A549 (cell line): ENCODE results near the gene COL2A1. TPM values are rescaled to one million over a fixed set of nuclear protein-coding genes. Genes with fewer than 3 reads are reported as not detected.
A peak's percentile ranks its signal among the peaks of the same experiment; 100 is the strongest.

Source experiments
- BHLHE40 ChIP-seq: IDR thresholded peaks from 2 replicates; pipeline ENCODE4 v1.6.1; 2012; ENCODE audit warnings: low read depth, low read length, inconsistent platforms
- CBX2 ChIP-seq: fragments of 200-600 bp; sonication (generic); IDR thresholded peaks from 2 replicates; pipeline ENCODE4 v1.6.1; 2016; ENCODE audit warnings: low read depth, mild to moderate bottlenecking, borderline replicate concordance
- CEBPB ChIP-seq, 2 experiments: fragments of >200 bp in 1 of 2; sonication (Bioruptor Twin) in 1 of 2; formaldehyde crosslinking in 1 of 2; IDR thresholded peaks; 2 replicates each; pipeline ENCODE4 v1.6.1; 2012 to 2016
- CTCF ChIP-seq: fragments of >200 bp; sonication (Bioruptor Twin); formaldehyde crosslinking; IDR thresholded peaks from 3 replicates; pipeline ENCODE4 v1.5.1; 2016
- E2F6 ChIP-seq: IDR thresholded peaks from 2 replicates; pipeline ENCODE4 v1.6.1; 2012; ENCODE audit warnings: low read depth, borderline replicate concordance
- EHMT2 ChIP-seq: fragments of 200-600 bp; sonication (generic); IDR thresholded peaks from 2 replicates; pipeline ENCODE4 v1.6.1; 2016; ENCODE audit warnings: antibody characterized with exemption, low read depth, mild to moderate bottlenecking, moderate library complexity
- ELK1 ChIP-seq: fragments of 150-350 bp; IDR thresholded peaks from 2 replicates; pipeline ENCODE4 v1.6.1; 2014; ENCODE audit warnings: low read depth, mild to moderate bottlenecking, low read length
- ESRRA ChIP-seq: fragments of 150-350 bp; IDR thresholded peaks from 2 replicates; pipeline ENCODE4 v1.6.1; 2014; ENCODE audit warnings: mild to moderate bottlenecking, low read length, borderline replicate concordance
- FOSB ChIP-seq: fragments of 250-450 bp; sonication (Bioruptor Pico); IDR thresholded peaks from 2 replicates; pipeline ENCODE4 v1.5.0; 2020; ENCODE audit warnings: mild to moderate bottlenecking, moderate library complexity
- FOSL2 ChIP-seq, 2 experiments: fragments of 450-650 bp in 1 of 2; fragments of >200 bp in 1 of 2; sonication (Bioruptor Twin) in 1 of 2; formaldehyde crosslinking; IDR thresholded peaks; 2 replicates each; pipeline versions ENCODE4 v1.5.0 to v1.6.1; 2016 to 2020; ENCODE audit warnings: mild to moderate bottlenecking in 1 of 2, moderate library complexity in 1 of 2
- HMGXB4 ChIP-seq: fragments of 250-450 bp; sonication (Bioruptor Pico); IDR thresholded peaks from 2 replicates; pipeline ENCODE4 v1.5.0; 2021; ENCODE audit warnings: mild to moderate bottlenecking, moderate library complexity, borderline replicate concordance
- HOXB13 ChIP-seq: fragments of 250-450 bp; sonication (Bioruptor Pico); IDR thresholded peaks from 2 replicates; pipeline ENCODE4 v1.5.0; 2020; ENCODE audit warnings: low read depth, mild to moderate bottlenecking, moderate library complexity
- HOXB5 ChIP-seq: fragments of 250-450 bp; sonication (Bioruptor Pico); IDR thresholded peaks from 2 replicates; pipeline ENCODE4 v1.5.0; 2020; ENCODE audit warnings: mild to moderate bottlenecking, moderate library complexity
- JUNB ChIP-seq: fragments of >200 bp; sonication (Bioruptor Twin); formaldehyde crosslinking; IDR thresholded peaks from 2 replicates; pipeline ENCODE4 v1.6.1; 2016
- KDM5A ChIP-seq: fragments of 200-600 bp; sonication (generic); IDR thresholded peaks from 2 replicates; pipeline ENCODE4 v1.6.1; 2016; ENCODE audit warnings: antibody characterized with exemption, mild to moderate bottlenecking
- MAFK ChIP-seq: fragments of 450-650 bp; IDR thresholded peaks from 2 replicates; pipeline ENCODE4 v1.6.1; 2014; ENCODE audit not compliant: partially characterized antibody
- MAX ChIP-seq: IDR thresholded peaks from 2 replicates; pipeline ENCODE4 v1.6.1; 2012
- MAZ ChIP-seq: fragments of 150-350 bp; IDR thresholded peaks from 2 replicates; pipeline ENCODE4 v1.6.1; 2014; ENCODE audit warnings: antibody characterized with exemption, low read depth, low read length, borderline replicate concordance
- MYC ChIP-seq: IDR thresholded peaks from 2 replicates; pipeline ENCODE4 v1.6.1; 2012; ENCODE audit warnings: mild to moderate bottlenecking, inconsistent platforms, low read length, improper control_type of control experiment, borderline replicate concordance
- NFE2L2 ChIP-seq: fragments of 150-350 bp; conservative IDR thresholded peaks from 2 replicates; pipeline ENCODE4 v1.6.1; 2014; ENCODE audit warnings: low read length
- PHF8 ChIP-seq: fragments of 200-600 bp; sonication (generic); IDR thresholded peaks from 2 replicates; pipeline ENCODE4 v1.6.1; 2016; ENCODE audit warnings: low read depth, mild to moderate bottlenecking, antibody characterized with exemption, moderate library complexity, borderline replicate concordance
- REST ChIP-seq: fragments of 200-600 bp; sonication (generic); IDR thresholded peaks from 2 replicates; pipeline ENCODE4 v1.6.1; 2016; ENCODE audit warnings: antibody characterized with exemption, mild to moderate bottlenecking, moderate library complexity
- SMC3 ChIP-seq: fragments of >200 bp; sonication (Bioruptor Twin); formaldehyde crosslinking; IDR thresholded peaks from 3 replicates; pipeline ENCODE4 v1.6.1; 2018; ENCODE audit warnings: inconsistent platforms
- USF2 ChIP-seq: fragments of 450-650 bp; IDR thresholded peaks from 2 replicates; pipeline ENCODE4 v1.6.1; 2014; ENCODE audit warnings: antibody characterized with exemption
- ZC3H11A ChIP-seq: fragments of 450-650 bp; IDR thresholded peaks from 2 replicates; pipeline ENCODE4 v1.6.1; 2014; ENCODE audit warnings: antibody characterized with exemption, mild to moderate bottlenecking
- ZFP36 ChIP-seq: fragments of 450-650 bp; IDR thresholded peaks from 2 replicates; pipeline ENCODE4 v1.6.1; 2014; ENCODE audit warnings: borderline replicate concordance; ENCODE audit not compliant: partially characterized antibody
- polyA plus RNA-seq, 4 experiments: library from polyadenylated mRNA; depleted of rRNA in 3 of 4; stranded (reverse); fragments of >200 nt; fragmentation: RNase III in 1 of 4; extraction: RNeasy Plus Mini Kit Qiagen cat#74134 plus additional on column Dnase treatment in 1 of 4; gene quantifications; 2 replicates in 3 of 4; 3 replicates in 1 of 4; pipeline ENCODE4 v1.2.3, GENCODE V29; 2011 to 2017

Gene COL2A1
- polyA plus RNA-seq, 2 of the 4 experiments (the other 2 are of a cell fraction), result 0.01 TPM; not detected in 1

GRCh38 chr12:47963340-47964040, 40.8 kb downstream of the COL2A1 start, which contains the start of gene TMEM106C (continued):
- no peak for TF ChIP-seq FOSL2 (IDR thresholded peaks at IDR 0.05)
- no peak for TF ChIP-seq FOSL2 (CRISPR knock-in tag; IDR thresholded peaks at IDR 0.05)
- TF ChIP-seq JUNB, result no peak
- no peak for TF ChIP-seq KDM5A
- TF ChIP-seq MAZ, result no peak
- no peak for TF ChIP-seq REST
- peak; percentile 66 for TF ChIP-seq PHF8
- TF ChIP-seq HOXB5 (CRISPR knock-in tag), result no peak
- TF ChIP-seq ZFP36, result no peak
- TF ChIP-seq BHLHE40, result no peak
- no peak for TF ChIP-seq FOSB (CRISPR knock-in tag)
- peak; percentile 92 for TF ChIP-seq CTCF
- no peak for TF ChIP-seq ELK1
- TF ChIP-seq CBX2, result no peak
- peak; percentile 69 for TF ChIP-seq SMC3
- no peak for TF ChIP-seq NFE2L2
- TF ChIP-seq ZC3H11A, result no peak
- TF ChIP-seq USF2, result no peak
- no peak for TF ChIP-seq HOXB13 (CRISPR knock-in tag)
- no peak for TF ChIP-seq MYC
- TF ChIP-seq MAFK, result no peak
- no peak for TF ChIP-seq CEBPB (IDR thresholded peaks at IDR 0.05)
- TF ChIP-seq ESRRA, result no peak
- peak; percentile 87 for TF ChIP-seq E2F6
- no peak for TF ChIP-seq EHMT2
- TF ChIP-seq MAX, result peak; percentile 80
- TF ChIP-seq HMGXB4 (CRISPR knock-in tag), result no peak
